Thymus (tissue), 14 donors: Measurements from ENCODE around the gene PTCHD4. TPM values are rescaled to one million over a fixed set of nuclear protein-coding genes. Genes with fewer than 3 reads are reported as not detected.

ENCODE experiments used
- DNase-seq, 9 donors: peaks; one replicate each; pipeline ENCODE4 v3.0.0-alpha.2; 2013; ENCODE audit warnings: low spot score in 9 of 9, low read depth in 6 of 9, missing footprints in 1 of 9
- H3K27ac ChIP-seq, 2 donors: one replicate each; pipeline ENCODE4 v1.5.1; 2013; ENCODE audit warnings: control low read depth in 1 of 2, low read depth in 1 of 2, low read length in 1 of 2, mild to moderate bottlenecking in 1 of 2, moderate library complexity in 1 of 2
- H3K27me3 ChIP-seq, 2 donors: one replicate each; pipeline ENCODE4 v1.5.1; 2013; ENCODE audit warnings: low read length in 1 of 2; ENCODE audit not compliant: control insufficient read depth in 2 of 2, insufficient read depth in 1 of 2
- H3K36me3 ChIP-seq, 2 donors: one replicate each; pipeline ENCODE4 v1.5.1; 2013; ENCODE audit warnings: low read length in 1 of 2, mild to moderate bottlenecking in 1 of 2, moderate library complexity in 1 of 2; ENCODE audit not compliant: control insufficient read depth in 2 of 2, insufficient read depth in 2 of 2
- H3K4me1 ChIP-seq, 2 donors: one replicate each; pipeline ENCODE4 v1.5.1; 2013; ENCODE audit warnings: low read length in 2 of 2; ENCODE audit not compliant: control insufficient read depth in 2 of 2, insufficient read depth in 2 of 2
- H3K4me3 ChIP-seq, 2 donors: one replicate each; pipeline ENCODE4 v1.5.1; 2013; ENCODE audit warnings: low read length in 2 of 2, control low read depth in 1 of 2, mild to moderate bottlenecking in 1 of 2
- H3K9me3 ChIP-seq, 2 donors: one replicate each; pipeline ENCODE4 v1.5.1; 2013; ENCODE audit warnings: low read length in 1 of 2, mild to moderate bottlenecking in 1 of 2; ENCODE audit not compliant: control insufficient read depth in 2 of 2, insufficient read depth in 1 of 2
- WGBS: extraction: QIAGEN DNeasy Blood & Tissue Kit; methylation state at CpG from one replicate; pipeline ENCODE4 v1.1.7; 2013; 5-methylcytosine and 5-hydroxymethylcytosine counted together
- long read RNA-seq, 10 donors: transcript quantifications; one replicate each; lab custom pipeline, GENCODE V29; 2026
- polyA plus RNA-seq: library from polyadenylated mRNA; stranded (reverse); fragments of 200-250 nt; gene quantifications from one replicate; pipeline ENCODE4 v1.2.3, GENCODE V29; 2013
- total RNA-seq: library from RNA; stranded (reverse); fragments of 120-200 nt; gene quantifications from one replicate; pipeline ENCODE4 v1.2.4, GENCODE V29; 2013
- donor health status: healthy.

Gene PTCHD4
- 0.09 TPM for total RNA-seq
- polyA plus RNA-seq, result 0.07 TPM
- long read RNA-seq, donor 1, result 0 reads
- long read RNA-seq, donor 2, result 0 reads
- long read RNA-seq, donor 3, result 0 reads
- long read RNA-seq, donor 4, result 0 reads
- long read RNA-seq, donor 5, result 0 reads
- long read RNA-seq, donor 6, result 0 reads
- long read RNA-seq, donor 7, result 0 reads
- long read RNA-seq, donor 8, result 0 reads
- long read RNA-seq, donor 9, result 0 reads
- long read RNA-seq, donor 10, result 0 reads

DNA sequence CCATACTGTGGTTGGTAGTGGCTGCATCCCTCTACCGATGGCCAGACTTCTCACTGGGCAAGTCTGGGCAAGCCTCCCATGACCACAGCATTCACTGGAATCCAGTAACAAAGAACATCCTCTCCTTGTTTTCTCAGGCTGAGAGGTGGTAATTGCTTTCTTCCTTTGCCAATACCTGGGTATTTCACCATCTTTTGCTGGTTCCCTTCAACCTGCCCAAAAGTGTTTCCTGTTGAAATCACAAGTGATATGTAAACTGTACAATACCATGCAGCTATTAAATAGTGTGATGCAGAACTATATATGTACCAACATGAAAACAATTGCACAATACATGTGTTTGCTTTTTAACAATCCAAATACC lies at the start of gene PTCHD4:
TSS of gene PTCHD4 (minus strand) at position 55 of the 364 bp plus-strand sequence. CDS start 42,240 bp downstream, outside the sequence.
- H3K27ac ChIP-seq, result no peak within 1 kb of the TSS
- H3K4me3 ChIP-seq, result no peak within 1 kb of the TSS
- H3K9me3 ChIP-seq, result no peaks in the 10 kb centered on the region
- H3K4me1 ChIP-seq, result peaks cover 0 to 2% of the 10 kb centered on the region in 2 donors
- no peaks in the 10 kb centered on the region for H3K27me3 ChIP-seq
- WGBS, result 50% methylated on average over 1 of the region's 1 CpG
- DNase-seq, result no peak
- H3K36me3 ChIP-seq, result no peaks in the 10 kb centered on the region

DNA sequence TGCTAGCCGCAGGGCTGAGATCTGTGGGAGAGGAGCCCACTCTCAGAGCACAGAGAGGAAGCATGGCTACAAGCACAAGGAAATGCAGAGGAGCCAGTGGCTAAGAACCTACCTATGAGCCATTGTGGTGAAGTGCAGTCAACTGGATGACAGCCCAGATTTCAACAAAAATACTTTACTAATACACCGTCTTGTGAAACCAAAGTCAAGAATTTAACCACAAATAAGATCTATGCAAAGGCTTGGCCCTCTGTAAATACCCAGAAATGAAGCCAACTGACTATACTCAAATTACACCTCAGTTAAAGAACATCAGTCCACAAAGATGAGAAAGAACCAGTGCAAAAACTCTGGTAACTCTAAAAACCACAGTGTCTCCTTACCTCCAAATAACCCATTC lies 40.1 kb upstream of the PTCHD4 start:
- Histone ChIP-seq H3K36me3 (no peaks in the 10 kb centered on the region), H3K4me3 (no peak overlapping the region), H3K4me1 (no peaks in the 10 kb centered on the region), H3K27ac (no peak overlapping the region), H3K27me3 (no peaks in the 10 kb centered on the region), H3K9me3 (peaks cover 0 to 5% of the 10 kb centered on the region in 2 donors)
- WGBS, result 88% methylated on average over 2 of the region's 2 CpGs
- no peak for DNase-seq

DNA sequence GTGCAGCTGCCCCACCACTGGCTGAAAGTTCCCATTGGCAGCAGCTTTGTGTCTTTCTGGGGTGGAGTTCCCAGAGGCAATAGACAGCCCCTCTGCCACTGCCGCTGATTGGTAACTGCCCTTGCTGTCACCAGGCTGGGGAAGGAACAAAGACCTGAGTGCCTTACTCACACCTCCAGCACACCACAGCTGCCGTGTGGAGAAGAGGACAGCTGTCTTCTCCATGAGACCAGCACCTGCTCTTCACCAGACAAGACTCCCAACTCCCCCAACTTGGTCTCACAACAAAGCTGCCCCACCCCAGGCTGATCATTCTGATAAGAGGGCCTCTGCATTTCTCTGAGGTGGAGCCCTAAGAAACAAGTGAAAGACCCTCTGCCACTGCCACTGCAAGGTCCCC lies 39.7 kb upstream of the PTCHD4 start:
- 87% methylated on average over 2 of the region's 2 CpGs for WGBS
- Histone ChIP-seq H3K36me3 (no peaks in the 10 kb centered on the region), H3K27me3 (no peaks in the 10 kb centered on the region), H3K9me3 (peaks cover 0 to 5% of the 10 kb centered on the region in 2 donors), H3K4me3 (no peak overlapping the region), H3K27ac (no peak overlapping the region), H3K4me1 (no peaks in the 10 kb centered on the region)
- DNase-seq, result peak in 1 of 9 donors; percentile 33

DNA sequence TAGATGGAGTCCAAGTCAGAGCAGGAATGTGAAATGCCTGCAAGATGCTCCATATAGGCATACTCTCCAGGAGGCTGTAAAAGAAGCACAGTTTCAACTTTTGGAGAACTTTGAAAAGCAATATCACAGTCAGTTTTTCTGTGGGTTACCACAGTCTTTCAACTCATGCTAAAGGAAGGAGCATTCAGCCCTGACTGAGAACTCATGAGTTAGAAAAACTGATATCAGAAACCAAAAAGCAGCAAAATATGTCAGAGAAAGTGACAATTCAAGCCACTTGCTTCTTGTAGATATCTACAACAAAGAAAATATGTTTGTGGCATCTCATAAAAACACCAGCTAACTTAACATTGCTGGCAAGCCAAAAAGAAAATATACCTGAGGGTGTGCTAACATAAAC lies 36.1 kb upstream of the PTCHD4 start:
- no peaks in the 10 kb centered on the region for H3K4me1 ChIP-seq
- no peak overlapping the region for H3K27ac ChIP-seq
- no peaks in the 10 kb centered on the region for H3K36me3 ChIP-seq
- H3K9me3 ChIP-seq, result peaks cover 0 to 5% of the 10 kb centered on the region in 2 donors
- H3K4me3 ChIP-seq, result no peak overlapping the region
- peak in 1 of 9 donors; percentile 57 for DNase-seq
- no peaks in the 10 kb centered on the region for H3K27me3 ChIP-seq

DNA sequence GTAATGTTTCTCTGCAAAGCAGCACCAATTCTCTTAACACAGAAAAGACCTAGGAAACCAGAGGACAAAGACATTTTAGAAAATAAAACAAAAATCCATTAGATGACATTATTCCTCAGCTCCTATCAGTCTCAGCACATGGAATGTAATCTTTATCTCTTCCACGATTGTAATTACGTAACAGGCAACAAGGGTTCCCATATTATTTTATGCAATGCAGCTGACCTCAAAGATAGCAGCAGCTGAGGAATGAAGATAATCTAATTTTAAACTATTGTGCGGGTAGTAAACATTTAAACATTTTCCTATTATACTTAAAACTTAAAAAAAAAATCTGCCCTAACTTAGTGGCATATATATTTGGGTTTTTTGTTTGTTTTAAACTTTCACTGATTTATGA lies 33.0 kb upstream of the PTCHD4 start:
- Histone ChIP-seq H3K36me3 (no peaks in the 10 kb centered on the region), H3K27ac (no peak overlapping the region), H3K9me3 (no peaks in the 10 kb centered on the region), H3K27me3 (no peaks in the 10 kb centered on the region), H3K4me1 (no peaks in the 10 kb centered on the region), H3K4me3 (no peak overlapping the region)
- WGBS, result 81% methylated on average over 3 of the region's 3 CpGs
- DNase-seq, result no peak

DNA sequence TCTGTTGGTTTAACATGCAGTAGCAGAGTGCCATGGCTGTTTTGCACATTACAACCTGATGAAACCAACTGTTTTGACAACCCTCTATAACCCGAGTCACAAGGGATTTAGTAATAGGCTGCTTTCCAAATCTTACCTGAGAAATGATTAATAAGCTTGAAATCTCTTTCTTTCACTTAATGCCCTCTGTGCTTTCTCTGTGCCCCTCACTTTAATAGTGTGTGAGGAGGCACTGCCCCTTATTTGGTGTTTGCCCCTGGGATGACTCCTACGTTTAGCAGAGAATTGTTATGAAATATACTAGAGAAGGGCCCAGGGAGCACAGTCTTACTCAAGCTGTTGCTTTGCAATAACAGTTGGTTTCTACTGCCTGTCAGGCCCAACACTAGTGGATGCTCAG lies 31.0 kb upstream of the PTCHD4 start:
- WGBS, result 83% methylated on average over 2 of the region's 2 CpGs
- Histone ChIP-seq H3K4me3 (no peak overlapping the region), H3K27ac (no peak overlapping the region), H3K36me3 (no peaks in the 10 kb centered on the region), H3K4me1 (no peaks in the 10 kb centered on the region), H3K9me3 (no peaks in the 10 kb centered on the region), H3K27me3 (no peaks in the 10 kb centered on the region)
- DNase-seq, result no peak

DNA sequence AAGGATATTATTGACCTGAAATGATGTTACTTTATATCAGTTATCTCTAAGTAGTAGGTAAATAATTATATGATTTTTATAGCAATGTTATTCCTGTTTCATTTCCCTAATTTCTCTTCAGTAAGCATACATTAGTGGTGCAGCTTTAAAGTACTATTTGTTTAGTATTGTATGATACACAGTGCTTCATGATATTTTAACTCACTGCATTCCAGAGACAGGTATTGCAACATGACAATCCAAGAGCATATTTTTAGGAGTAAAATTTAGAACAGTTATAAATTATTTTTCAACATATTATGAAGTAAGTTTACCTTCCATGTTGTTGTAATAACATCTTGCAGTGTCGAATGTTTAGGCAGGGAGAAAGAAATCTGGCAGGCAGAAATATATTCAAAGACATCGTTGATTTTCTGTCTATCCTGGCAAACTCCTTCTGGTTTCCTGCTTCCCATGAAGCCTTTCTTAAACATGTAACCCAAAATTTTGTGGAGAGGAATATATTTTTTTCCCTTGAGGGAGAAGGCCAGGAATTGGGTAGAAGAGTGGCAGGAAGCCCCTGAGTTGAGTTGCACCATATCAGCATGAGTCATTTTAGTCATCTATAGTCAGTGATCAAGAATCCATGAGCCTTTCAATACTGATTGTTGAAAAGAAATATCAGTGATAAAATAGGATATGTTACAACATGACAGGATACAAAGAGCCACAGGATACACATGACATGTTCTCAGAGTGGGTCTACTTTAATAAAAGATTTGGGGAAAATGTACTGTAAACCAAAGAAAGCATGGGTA lies 29.0 kb upstream of the PTCHD4 start:
- 78% methylated on average over 2 of the region's 2 CpGs for WGBS

DNA sequence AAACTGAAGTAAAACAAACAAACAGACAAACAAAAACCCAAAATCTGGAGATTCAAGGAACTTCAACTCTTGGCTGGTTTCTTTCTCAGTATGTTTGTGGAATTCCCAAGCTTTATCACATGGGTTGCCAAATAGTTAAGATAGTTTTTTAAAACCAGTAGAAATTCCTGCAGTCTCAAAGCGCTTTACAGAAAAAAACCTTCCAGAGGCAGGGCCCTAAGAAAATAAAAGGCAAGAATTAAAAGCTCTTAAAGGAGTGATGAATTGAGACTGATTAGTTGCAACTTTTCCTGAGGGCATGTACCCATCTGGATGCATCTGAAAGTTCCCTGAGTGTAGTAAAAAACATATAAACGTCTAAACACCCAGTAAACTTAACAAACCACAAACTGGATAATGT lies 25.9 kb upstream of the PTCHD4 start:
- 88% methylated on average over 2 of the region's 2 CpGs for WGBS
- Histone ChIP-seq H3K36me3 (no peaks in the 10 kb centered on the region), H3K9me3 (no peaks in the 10 kb centered on the region), H3K27ac (no peak overlapping the region), H3K4me1 (no peaks in the 10 kb centered on the region), H3K27me3 (no peaks in the 10 kb centered on the region), H3K4me3 (no peak overlapping the region)
- DNase-seq, result no peak

More for the DNA sequence above, 29.0 kb upstream of the PTCHD4 start:
- Histone ChIP-seq H3K4me3 (no peak overlapping the region), H3K27ac (no peak overlapping the region), H3K4me1 (no peaks in the 10 kb centered on the region), H3K9me3 (no peaks in the 10 kb centered on the region), H3K36me3 (no peaks in the 10 kb centered on the region), H3K27me3 (no peaks in the 10 kb centered on the region)
- no peak for DNase-seq

DNA sequence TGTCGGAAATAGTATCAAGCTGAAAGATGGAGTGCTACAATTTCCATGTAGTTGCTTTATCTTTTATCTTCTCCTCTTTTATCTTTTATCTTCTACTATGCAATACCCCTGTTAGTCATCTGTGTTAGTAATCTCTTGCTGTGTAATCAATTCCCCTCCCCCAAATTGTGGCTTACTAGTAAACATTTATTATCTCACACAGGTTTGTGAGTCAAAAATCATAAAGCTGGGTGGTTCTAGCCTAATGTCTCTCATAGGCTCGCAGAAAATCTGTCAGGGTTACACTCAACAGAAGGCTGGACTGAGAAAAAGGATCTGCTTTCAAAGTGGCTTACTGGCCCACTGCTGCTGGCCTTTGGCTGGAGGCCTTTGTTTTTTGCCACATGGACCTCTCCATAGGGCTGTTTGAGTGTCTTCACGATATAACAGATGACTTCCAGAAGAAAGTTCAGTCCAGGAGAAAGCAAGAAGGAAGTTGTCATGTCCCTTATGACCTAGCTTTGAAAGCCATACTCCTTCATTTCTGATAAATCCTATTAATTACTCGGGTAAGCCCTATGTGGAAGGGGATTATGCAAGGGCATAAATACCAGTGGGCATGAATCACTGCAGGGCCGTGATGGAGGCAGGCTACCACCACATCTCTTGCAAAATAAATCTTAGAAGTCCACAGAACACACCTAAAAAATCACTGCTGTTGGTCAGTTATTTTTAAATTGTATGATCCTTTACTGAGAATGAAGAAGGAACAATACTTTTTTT lies 24.5 kb upstream of the PTCHD4 start:
- Histone ChIP-seq H3K9me3 (no peaks in the 10 kb centered on the region), H3K27me3 (no peaks in the 10 kb centered on the region), H3K4me1 (no peaks in the 10 kb centered on the region), H3K4me3 (no peak overlapping the region), H3K27ac (no peak overlapping the region), H3K36me3 (no peaks in the 10 kb centered on the region)
- DNase-seq, result no peak
- 91% methylated on average over 5 of the region's 5 CpGs for WGBS
